HG03565 (cell line): ENCODE results near the gene ATP9A.
"Not testable (repeated sequence)": the region's sequence is repeated elsewhere in the genome, so short reads cannot be mapped to it uniquely, and the experiment has no call there.

Experiments
- ATAC-seq: cut with Tn5 transposase; IDR thresholded peaks from one replicate; pipeline ENCODE4 v1.9.1; 2021; ENCODE audit warnings: mild to moderate bottlenecking, moderate library complexity; ENCODE audit not compliant: unreplicated experiment

ATP9A gene

DNA sequence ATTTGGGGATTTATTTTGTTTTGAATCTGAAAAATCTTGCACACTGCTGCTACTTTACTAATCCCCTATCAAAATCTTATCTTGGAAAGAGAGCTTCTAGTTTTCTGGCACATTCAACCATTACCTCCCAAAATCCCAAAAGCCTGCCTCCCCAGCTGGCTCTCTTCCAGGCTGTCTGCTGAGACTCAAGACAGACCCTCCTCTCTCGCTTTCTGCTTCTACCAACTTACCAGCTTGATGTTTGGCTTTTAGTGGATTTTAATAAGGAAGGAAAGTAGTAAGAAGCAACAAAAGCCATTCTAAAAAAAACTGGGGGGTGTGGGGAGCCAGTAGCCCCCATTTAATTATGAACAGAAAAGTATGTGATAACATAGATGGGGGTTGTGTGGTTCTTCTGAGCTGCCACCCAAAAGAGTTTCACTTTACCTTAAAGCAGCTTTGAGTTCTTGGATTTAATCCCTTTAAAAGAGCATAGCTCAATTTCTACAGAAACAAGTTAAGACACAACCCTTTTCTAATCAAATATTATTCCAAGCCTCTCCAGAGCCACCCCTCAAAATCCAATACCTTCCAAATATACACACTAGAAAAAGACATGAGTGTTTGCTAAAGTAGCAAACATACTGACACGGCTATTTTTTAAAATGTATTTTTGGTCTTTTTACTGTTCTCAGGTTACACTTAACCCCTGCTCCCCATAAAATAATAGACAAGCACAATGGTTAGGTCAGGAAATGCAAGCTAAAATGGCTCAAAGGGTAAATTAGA is 71.7 kb downstream of the ATP9A start:
- ATAC-seq: no peak

DNA sequence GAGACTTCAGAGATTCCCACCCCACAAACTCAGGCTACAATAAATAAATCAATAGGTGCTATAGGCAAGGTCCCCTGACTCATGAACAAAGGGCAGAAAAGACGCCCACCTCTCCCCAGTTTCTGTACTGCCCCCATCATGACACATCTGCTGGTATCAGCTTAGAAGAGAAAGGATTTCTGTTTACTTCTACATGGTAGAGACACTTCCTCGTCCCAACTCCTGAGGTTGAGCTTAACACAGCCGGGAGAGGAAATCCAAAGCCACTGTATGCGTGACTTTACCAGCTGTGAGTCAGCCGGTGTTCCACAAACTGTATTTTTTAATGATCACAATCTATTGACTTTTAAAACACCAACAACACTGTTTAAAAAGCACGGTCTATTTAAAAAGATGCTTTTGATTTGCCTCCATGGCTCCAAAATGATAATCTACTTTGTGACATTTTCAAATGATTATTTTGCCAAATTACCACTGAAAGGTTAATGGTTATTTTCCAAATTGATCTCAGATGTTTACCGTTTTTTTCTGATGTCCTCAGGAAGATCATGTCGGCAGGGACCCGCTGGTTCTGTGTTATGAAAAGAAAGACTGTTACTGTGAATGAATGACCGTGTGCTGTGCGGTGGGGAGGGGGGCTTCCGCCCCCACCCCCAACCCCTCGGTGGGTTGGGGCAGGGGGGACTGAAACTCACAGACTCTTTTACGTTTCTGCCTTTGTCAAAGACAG is 72.5 kb downstream of the ATP9A start:
- ATAC-seq: no peak

DNA sequence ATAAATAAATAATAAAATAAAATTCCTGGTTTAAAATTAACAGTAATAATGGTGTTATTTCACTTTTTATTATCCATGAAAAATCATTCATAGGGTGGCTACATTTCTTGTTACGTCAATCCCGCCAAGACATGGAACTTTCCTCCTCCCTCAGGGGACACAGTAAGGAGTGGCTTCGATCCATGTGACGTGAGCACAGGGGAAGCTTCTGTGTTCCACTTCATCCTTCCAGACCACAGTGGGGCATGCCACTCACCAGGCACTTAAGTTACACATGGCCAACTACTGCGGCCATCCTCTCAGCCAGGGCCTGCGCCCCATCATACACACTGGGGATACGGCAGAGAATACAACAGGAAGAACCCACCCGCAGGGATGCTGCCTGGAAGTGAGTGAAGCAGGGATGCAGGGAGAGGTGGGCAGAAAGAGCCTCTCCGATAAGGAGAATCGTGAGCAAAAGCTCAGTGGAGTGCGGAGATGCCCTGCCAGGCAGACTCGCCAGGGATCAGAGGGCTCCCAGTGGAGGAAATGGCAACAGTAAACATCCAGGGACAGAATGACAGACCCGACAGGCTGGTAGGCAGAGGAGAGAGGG is 75.3 kb downstream of the ATP9A start:
- no peak for ATAC-seq

DNA sequence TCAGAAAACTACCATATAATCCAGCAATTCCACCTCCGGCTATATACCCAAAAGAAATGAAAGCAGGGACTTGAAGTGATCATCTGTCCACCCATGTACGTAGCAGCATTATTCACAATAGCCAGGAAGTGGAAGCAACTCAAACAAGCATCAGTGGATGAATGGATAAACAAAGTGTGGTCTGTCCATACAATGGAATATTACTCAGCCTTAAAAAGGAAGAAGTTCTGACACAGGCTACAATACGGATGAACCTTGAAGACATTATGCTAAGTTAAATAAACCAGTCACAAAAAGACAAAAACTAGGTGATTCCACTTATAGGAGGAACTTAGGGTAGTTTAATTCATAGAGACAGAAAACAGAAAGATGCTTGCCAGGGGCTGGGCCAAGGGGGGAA is 76.5 kb downstream of the ATP9A start:
- no peak for ATAC-seq

DNA sequence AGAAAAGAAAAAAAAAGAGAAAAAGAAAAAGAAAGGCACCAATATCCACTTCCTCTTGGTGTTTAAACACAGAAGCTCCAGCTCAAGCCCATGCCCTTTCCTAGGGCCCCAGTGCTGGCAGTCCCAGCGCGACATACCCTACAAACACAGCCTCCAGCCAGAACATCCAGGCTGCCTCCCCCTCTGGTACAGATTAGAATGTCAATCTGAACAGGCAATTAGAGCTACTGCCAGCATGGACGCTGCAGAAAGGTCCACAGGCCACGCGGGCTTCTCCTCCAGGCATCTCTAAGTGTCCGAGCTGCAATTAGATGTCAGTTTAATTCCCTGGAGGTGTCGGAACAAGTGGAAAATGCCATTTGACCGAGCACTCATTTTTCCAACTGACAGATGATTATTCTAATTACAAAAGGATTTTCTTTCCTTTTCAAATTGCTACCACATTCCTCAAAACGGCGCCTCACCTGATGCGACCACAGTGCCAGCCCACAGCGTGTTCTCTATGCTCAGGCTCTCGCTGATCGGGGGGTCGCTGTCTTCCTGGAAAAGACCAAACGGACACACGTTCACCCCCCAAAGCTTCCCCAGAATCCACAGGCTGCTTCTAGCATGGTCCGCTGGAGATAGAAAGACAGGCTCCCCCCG is 79.5 kb downstream of the ATP9A start:
- ATAC-seq: no peak

DNA sequence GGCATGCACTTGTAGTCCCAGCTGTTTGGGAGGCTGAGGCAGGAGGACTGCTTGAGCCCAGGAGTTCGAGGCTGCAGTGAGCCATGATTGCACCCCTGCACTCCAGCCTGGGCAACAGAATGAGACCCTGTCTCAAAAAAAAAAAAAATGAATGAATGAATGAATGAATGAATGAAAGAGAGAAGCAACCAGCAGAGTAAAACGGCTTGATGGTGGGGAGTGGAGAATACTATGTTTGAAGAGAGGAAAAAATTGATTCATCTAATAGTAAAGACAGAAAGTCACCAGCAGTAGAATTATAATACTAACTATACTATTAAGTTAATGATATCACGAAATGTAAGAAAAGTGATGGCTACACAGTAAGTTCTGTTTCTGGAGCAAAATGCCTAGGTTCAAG is 80.6 kb downstream of the ATP9A start:
- no peak for ATAC-seq

DNA sequence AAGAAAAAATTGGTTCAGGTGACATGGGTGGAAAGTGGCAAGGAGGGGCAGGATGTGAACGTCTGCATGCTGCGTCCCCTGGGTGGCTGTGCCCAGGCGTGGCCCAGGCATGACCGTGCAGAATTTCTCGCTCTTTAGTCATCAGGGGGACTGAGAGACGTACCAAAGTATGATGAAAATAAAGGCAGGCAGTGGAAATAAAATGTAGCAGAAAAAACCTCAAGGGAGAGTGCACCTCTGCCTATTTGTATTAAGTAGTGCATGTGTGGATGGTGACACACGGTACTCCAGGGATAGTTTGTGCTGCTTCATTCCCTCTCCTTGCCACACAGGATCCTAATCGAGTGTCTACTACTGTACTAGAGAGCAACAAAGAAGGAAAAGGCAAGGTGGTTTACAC is 81.1 kb downstream of the ATP9A start:
- ATAC-seq: no peak

DNA sequence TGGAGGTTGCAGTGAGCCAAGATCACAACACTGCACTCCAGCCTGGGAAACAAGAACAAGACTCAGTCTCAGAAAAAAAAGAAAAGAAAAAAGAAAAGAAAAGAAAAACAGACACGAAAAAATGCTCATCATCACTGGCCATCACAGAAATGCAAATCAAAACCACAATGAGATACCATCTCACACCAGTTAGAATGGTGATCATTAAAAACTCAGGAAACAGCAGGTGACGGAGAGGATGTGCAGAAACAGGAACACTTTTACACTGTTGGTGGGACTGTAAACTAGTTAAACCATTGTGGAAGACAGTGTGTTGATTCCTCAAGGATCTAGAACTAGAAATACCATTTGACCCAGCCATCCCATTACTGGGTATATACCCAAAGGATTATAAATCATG is 82.7 kb downstream of the ATP9A start:
- ATAC-seq: not testable (repeated sequence)

DNA sequence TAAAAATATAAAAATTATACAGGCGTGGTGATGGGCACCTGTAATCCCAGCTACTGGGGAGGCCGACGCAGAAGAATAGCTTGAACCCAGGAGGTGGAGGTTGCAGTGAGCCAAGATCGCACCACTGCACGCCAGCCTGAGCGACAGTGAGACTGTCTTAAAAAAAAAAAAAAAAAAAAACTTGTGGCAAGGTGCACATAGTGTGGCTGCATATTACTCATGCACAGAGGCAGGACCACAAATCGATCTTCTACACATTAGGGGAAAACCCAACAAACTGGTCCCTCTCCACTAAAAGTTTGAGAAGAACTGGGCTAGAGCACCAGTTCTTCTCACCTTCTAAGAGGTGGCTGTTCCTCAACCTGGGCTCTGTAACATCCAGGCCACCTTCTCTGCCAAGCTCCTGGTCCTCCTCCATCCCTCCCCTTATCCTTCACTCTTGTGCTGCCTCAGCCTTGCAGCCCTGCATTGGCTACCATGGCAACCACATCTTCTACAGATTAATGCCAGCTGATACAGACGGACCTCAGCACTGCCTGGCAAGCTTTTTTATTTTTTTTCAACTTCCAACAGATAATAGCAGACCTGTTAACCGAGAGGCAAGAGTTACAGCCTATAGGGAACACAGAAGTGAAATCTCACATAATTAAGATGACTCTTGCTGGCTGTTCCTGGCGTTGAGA is 88.0 kb downstream of the ATP9A start:
- ATAC-seq: no peak

DNA sequence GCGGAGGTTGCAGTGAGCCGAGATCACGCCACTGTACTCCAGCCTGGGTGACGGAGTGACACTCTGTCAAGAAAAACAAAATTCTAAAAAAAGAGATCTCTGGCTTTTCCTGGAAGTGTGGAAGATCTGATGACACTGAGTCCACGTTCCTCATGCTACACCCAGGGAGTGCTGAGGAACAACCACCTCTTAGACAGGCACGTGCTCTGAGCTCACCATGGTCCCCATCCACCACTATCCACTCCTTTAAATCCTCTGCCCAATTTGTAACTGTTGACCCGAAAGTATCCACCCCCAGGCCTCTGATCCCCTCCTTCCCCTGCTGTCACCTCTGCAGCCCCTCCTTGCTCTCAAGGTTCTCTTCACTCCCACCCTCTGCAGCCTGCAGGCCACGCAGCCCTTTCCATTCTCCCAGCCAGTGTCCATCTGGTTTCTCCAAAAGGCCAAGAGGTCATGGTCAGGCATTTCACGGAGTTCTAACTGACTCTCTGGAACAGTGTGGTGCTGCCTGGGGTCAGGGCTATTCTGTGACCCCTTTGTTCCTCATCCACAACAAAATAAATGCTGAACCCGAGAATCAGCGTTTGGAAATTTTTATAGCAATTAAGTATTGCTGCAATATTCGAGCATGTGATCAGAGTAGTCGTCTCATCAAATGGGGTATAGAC is 88.8 kb downstream of the ATP9A start:
- no peak for ATAC-seq

DNA sequence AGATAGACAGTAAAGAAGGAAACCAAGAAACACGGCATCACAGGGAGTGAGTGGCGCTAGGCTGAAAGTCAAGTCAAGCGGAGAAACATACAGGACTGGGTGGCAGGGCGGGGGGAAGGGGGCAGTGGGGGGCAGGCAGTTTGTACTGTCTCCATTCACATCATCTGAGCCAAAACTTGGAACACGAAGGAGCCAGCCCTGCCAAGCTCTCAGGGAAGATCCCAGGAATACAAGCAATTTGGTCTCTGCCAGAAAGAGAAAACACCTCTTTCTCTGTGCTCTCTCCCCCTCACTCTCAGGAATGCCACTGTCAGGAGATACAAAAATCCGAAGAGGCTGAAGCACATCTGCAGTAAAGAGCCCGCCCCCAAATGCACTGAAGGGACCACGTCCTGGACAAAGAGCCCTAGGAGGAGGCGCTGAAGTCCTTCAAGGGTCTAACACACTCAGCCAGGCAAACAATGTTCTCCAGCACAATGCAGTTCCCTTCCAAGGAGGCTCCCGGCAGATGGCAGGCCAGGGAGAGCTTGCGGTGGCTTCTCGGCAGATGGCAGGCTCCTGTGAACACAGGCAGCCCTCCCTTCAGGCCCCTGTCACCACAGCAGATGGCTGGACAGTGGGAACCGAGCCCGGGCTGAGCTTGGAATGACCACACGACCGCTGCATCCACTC is 90.0 kb downstream of the ATP9A start:
- ATAC-seq: no peak

DNA sequence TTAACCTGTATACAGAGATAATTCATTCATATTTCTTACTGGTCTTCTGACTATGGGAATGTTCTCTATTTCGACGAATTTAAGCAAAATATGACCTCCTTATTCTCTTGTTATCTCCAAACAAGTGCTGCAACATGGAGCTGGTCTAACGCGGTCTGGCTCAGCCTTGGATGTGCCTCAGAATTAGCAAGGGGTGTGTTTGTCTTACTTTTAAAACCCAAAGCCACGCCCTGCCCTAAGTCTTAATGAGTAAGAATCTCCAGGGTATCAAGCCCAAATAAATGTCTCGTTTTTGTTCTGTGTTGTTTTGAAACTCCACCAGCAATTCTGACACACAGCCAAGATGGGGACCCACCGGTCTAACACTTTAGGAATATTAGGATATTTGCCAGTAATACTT is 99.2 kb downstream of the ATP9A start:
- ATAC-seq: no peak

DNA sequence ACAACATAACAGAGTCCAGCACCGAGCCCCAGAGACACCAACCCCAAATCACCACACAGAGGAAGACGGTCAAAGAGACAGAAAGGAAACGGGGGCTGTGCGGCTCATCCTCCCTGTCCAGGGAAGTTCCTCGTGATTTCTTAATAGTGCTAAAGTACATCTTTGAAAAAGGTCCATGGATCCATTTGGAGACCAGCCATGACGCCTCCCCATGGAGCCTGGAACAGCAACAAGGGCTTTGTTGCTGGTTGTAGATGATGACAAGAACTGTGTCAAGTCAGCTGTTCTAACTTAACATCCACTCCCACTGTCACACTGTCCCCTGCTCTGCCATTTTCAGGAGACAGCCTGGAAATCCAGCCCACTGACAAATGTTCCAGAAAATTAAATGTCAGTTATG is 99.7 kb downstream of the ATP9A start:
- ATAC-seq: no peak

DNA sequence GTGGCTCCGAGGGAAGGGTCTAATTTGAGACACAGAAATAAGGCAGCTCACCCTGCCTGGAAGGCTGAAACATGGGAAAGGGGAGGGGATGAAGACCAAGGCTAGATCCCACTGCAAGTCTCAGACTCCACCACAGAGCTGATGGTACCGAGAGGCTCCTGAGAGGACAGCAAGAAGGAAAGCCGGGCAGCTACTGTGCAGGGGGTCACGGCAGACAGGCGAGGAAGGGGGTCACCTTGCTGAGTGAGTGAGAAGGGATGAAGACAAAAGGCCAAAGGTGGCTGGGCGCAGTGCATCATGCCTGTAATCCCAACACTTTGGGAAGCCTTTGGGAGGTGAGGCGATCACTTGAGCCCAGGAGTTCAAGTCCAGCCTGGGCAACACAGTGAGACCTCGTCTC is 100.7 kb downstream of the ATP9A start:
- ATAC-seq: no peak

DNA sequence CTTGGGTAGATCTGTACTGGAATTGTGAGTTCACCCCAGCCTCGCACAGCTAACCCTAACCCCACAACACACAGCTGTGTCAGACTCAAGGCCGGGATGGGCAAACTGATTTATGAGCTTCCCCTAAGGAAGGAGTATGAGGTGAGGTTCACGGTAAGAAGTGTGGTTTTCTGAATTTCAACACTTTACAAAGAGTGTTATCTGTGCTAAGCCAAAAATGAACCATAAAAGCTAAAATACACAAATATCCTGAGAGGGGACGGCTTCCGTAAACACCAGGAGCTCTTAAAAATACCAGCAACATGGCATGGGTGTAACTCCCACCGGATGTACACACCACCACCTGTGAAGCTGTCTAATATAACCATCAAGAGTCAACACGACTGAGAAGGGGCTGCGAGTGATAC is 101.2 kb downstream of the ATP9A start:
- ATAC-seq: no peak

DNA sequence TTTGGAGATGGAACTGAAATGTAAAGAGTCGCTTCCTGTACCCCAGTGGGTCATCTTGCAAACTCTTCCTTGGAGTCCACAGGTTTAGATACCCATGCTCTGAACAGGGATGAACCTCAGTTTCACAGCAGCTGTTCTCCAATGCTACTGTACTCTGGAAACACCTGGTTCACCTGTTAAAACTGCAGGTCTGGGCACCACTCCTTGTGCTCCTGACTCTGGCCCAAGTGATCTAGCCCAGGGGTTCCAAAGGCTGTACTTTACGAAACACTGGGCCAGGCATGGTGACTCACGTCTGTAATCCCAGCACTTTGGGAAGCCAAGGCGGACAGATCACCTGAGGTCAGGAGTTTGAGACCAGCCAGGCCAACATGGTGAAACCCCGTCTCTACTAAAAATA is 102.1 kb downstream of the ATP9A start:
- no peak for ATAC-seq

DNA sequence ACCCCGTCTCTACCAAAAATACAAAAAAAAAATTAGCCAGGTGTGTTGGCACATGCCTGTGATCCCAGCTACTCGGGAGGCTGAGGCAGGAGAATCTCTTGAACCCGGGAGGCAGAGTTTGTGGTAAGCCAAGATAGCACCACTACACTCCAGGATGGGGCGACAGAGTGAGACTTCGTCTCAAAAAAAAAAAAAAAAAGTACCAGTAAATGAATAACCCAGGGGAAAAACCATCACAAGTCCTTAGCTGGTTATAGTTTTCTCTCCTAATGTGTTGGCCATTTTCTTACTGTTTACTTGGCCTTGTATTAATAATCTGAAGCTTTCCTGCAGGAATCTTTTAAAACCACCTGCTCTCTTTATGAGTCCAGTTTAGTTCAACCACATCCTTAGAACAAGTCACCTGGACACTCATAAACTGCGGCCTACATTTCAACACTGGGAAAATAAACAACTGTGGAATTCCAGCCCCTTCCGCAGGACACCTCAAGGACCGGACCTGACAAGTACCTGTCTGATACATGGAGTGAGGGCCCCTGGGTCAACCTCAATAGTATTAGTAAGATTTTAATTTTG is 102.6 kb downstream of the ATP9A start:
- ATAC-seq: no peak

DNA sequence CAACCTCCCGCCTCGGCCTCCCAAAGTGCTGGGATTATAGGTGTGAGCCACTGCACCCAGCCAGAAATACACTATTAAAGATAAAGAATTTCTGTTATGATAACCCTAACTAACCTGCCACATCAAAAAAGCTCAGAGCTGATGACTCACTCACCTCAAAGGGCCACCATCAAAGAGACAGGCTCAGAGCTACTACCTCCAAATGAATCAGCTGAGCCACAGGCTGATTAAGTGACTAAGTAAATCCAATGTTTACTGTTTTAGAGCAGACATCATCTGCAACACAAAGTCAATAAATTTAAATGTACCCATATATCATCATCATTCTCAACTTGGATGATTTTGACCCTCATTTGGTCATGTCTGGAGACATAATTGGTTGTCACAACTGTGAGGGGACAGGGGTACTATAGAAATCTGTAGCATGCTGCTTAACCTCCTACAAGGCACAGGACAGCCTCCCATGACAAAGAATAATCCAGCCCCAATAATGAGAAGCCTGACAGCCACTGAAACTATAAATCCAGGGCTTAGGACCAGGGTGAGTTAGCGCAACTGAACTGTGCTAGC is 106.5 kb downstream of the ATP9A start:
- ATAC-seq: peak; percentile 80
